ENCODE measurements around the gene SCP2.
"Not testable (repeated sequence)": the region's sequence is repeated elsewhere in the genome, so short reads cannot be mapped to it uniquely, and the experiment has no call there.

The SCP2 gene

GRCh38 chr1:53006612-53007011 is 79.5 kb downstream of the SCP2 start:
- not testable (repeated sequence) for H3K4me3 ChIP-seq (ENCODE audit: insufficient read depth, low read depth, low read length, poor library complexity, severe bottlenecking); H3K9me3 ChIP-seq (ENCODE audit: control insufficient read depth, low read length); H3K27me3 ChIP-seq (replicated peaks; ENCODE audit: control insufficient read depth, insufficient read depth, low read length, poor library complexity, severe bottlenecking)

GRCh38 chr1:53010247-53010646 is 83.2 kb downstream of the SCP2 start:
- H3K27me3 ChIP-seq (replicated peaks; ENCODE audit: control insufficient read depth, insufficient read depth, low read length, poor library complexity, severe bottlenecking); H3K4me3 ChIP-seq (ENCODE audit: insufficient read depth, low read depth, low read length, poor library complexity, severe bottlenecking); H3K4me1 ChIP-seq (ENCODE audit: control insufficient read depth, insufficient read depth, low read length, poor library complexity, severe bottlenecking): not testable (repeated sequence)

More at GRCh38 chr1:53006612-53007011, 79.5 kb downstream of the SCP2 start:
- H3K36me3 ChIP-seq (ENCODE audit: control insufficient read depth, insufficient read depth, low read length); H3K27ac ChIP-seq (ENCODE audit: insufficient read depth, low read length, poor library complexity, severe bottlenecking); DNase-seq; H3K4me1 ChIP-seq (ENCODE audit: control insufficient read depth, insufficient read depth, low read length, poor library complexity, severe bottlenecking): not testable (repeated sequence)

GRCh38 chr1:53011175-53011574 is 84.1 kb downstream of the SCP2 start:
- Histone ChIP-seq H3K4me1 (ENCODE audit: control insufficient read depth, insufficient read depth, low read length, poor library complexity, severe bottlenecking) (peaks cover 6% of the 10 kb centered on the region), H3K4me3 (ENCODE audit: insufficient read depth, low read depth, low read length, poor library complexity, severe bottlenecking) (no peak overlapping the region), H3K27ac (ENCODE audit: insufficient read depth, low read length, poor library complexity, severe bottlenecking) (no peak overlapping the region), H3K9me3 (ENCODE audit: control insufficient read depth, low read length) (no peaks in the 10 kb centered on the region), H3K36me3 (ENCODE audit: control insufficient read depth, insufficient read depth, low read length) (no peaks in the 10 kb centered on the region), H3K27me3 (replicated peaks; ENCODE audit: control insufficient read depth, insufficient read depth, low read length, poor library complexity, severe bottlenecking) (no peaks in the 10 kb centered on the region)
- no peak for DNase-seq

More at GRCh38 chr1:53010247-53010646, 83.2 kb downstream of the SCP2 start:
- not testable (repeated sequence) for H3K9me3 ChIP-seq (ENCODE audit: control insufficient read depth, low read length); H3K27ac ChIP-seq (ENCODE audit: insufficient read depth, low read length, poor library complexity, severe bottlenecking); DNase-seq; H3K36me3 ChIP-seq (ENCODE audit: control insufficient read depth, insufficient read depth, low read length)

DNA sequence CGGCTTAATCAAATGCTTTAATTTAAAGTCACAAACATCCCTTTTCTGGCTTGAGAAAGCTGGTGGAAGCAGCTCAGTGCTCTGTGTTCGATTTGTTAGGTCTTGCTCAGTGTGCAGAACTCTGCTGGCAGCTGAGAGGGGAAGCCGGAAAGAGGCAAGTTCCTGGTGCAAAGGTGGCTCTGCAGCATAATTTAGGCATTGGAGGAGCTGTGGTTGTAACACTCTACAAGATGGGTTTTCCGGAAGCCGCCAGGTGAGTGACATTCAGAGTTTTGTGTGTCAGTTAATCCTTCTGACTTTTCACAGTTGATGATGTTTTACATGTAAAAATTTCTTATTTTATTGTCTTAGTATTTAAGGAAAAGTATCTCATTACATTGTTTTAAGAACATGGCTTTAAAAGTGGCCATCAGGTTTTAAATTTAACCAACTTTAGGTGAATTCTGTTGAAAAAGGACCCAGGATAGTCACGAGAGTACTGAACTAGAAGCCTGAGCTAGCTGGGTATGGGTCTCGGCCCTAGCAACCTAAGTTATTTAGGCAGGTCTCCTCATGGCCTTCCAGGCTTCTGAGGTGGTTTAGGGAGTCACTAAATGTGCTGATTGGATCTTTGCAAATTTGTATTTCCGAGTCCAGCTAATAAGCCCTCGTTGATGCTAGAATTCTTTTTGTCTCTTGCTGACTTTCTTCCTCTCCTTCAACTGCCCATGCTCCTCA is 87.9 kb downstream of the SCP2 start:
- peak; percentile 54 to 68 (median 68) for DNase-seq
- peak overlapping the region; percentile 36 for H3K27ac ChIP-seq (ENCODE audit: insufficient read depth, low read length, poor library complexity, severe bottlenecking)
- H3K36me3 ChIP-seq (ENCODE audit: control insufficient read depth, insufficient read depth, low read length): no peaks in the 10 kb centered on the region
- peak overlapping the region; percentile 57 for H3K4me3 ChIP-seq (ENCODE audit: insufficient read depth, low read depth, low read length, poor library complexity, severe bottlenecking)
- H3K9me3 ChIP-seq (ENCODE audit: control insufficient read depth, low read length): no peaks in the 10 kb centered on the region
- no peaks in the 10 kb centered on the region for H3K27me3 ChIP-seq (replicated peaks; ENCODE audit: control insufficient read depth, insufficient read depth, low read length, poor library complexity, severe bottlenecking)
- peaks cover 6% of the 10 kb centered on the region for H3K4me1 ChIP-seq (ENCODE audit: control insufficient read depth, insufficient read depth, low read length, poor library complexity, severe bottlenecking)

DNA sequence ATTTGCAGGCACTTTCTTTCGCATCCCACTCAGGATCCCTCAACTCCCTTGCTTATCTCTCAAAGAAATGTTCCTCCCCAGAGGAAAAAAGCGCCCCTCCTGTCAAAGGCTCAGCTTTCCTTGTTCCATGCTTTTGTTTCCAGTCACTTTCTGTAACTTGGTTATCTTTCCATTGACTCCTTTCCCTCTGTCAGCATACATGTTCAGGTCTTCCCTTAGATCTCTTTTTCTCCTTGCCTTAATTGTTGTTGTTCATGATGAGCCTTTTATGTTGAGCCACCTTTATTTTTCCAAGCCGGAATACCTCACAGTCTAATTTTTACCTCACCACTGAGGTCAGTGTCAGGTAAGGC is 88.4 kb downstream of the SCP2 start:
- H3K9me3 ChIP-seq (ENCODE audit: control insufficient read depth, low read length): no peaks in the 10 kb centered on the region
- no peak for DNase-seq
- no peaks in the 10 kb centered on the region for H3K27me3 ChIP-seq (replicated peaks; ENCODE audit: control insufficient read depth, insufficient read depth, low read length, poor library complexity, severe bottlenecking)
- H3K4me3 ChIP-seq (ENCODE audit: insufficient read depth, low read depth, low read length, poor library complexity, severe bottlenecking): peak overlapping the region; percentile 57
- peaks cover 6% of the 10 kb centered on the region for H3K4me1 ChIP-seq (ENCODE audit: control insufficient read depth, insufficient read depth, low read length, poor library complexity, severe bottlenecking)
- no peaks in the 10 kb centered on the region for H3K36me3 ChIP-seq (ENCODE audit: control insufficient read depth, insufficient read depth, low read length)
- peak overlapping the region; percentile 36 for H3K27ac ChIP-seq (ENCODE audit: insufficient read depth, low read length, poor library complexity, severe bottlenecking)

DNA sequence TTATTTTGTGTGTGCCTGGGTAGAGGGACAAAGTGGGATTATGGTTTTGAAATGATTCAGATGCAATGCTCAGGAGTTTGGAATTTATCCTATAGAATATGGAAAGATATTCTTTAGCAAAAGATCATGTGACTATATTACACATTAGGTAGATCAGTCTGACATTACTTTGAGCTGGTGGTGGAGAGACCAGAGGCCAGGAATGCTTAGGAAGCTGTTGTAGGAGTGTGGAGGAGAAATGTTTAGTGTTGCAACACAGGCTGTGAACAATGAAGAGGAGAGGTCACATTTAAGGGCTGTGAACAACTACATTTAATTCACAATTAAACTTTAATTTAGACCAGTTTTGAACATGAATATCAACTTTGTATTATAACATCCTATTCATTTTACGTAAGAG is 89.6 kb downstream of the SCP2 start:
- H3K36me3 ChIP-seq (ENCODE audit: control insufficient read depth, insufficient read depth, low read length): no peaks in the 10 kb centered on the region
- DNase-seq: no peak

GRCh38 chr1:53020588-53020987 is 93.5 kb downstream of the SCP2 start:
- no peaks in the 10 kb centered on the region for H3K9me3 ChIP-seq (ENCODE audit: control insufficient read depth, low read length)
- no peaks in the 10 kb centered on the region for H3K36me3 ChIP-seq (ENCODE audit: control insufficient read depth, insufficient read depth, low read length)
- H3K4me1 ChIP-seq (ENCODE audit: control insufficient read depth, insufficient read depth, low read length, poor library complexity, severe bottlenecking): peaks cover 2% of the 10 kb centered on the region
- no peak overlapping the region for H3K27ac ChIP-seq (ENCODE audit: insufficient read depth, low read length, poor library complexity, severe bottlenecking)
- H3K27me3 ChIP-seq (replicated peaks; ENCODE audit: control insufficient read depth, insufficient read depth, low read length, poor library complexity, severe bottlenecking): no peaks in the 10 kb centered on the region
- no peak overlapping the region for H3K4me3 ChIP-seq (ENCODE audit: insufficient read depth, low read depth, low read length, poor library complexity, severe bottlenecking)
- no peak for DNase-seq

More for the DNA sequence above, 89.6 kb downstream of the SCP2 start:
- Histone ChIP-seq H3K4me1 (ENCODE audit: control insufficient read depth, insufficient read depth, low read length, poor library complexity, severe bottlenecking) (peaks cover 6% of the 10 kb centered on the region), H3K4me3 (ENCODE audit: insufficient read depth, low read depth, low read length, poor library complexity, severe bottlenecking) (no peak overlapping the region), H3K27me3 (replicated peaks; ENCODE audit: control insufficient read depth, insufficient read depth, low read length, poor library complexity, severe bottlenecking) (no peaks in the 10 kb centered on the region), H3K27ac (ENCODE audit: insufficient read depth, low read length, poor library complexity, severe bottlenecking) (no peak overlapping the region), H3K9me3 (ENCODE audit: control insufficient read depth, low read length) (no peaks in the 10 kb centered on the region)

GRCh38 chr1:53022179-53022578 is 95.1 kb downstream of the SCP2 start:
- DNase-seq: no peak
- H3K9me3 ChIP-seq (ENCODE audit: control insufficient read depth, low read length): no peaks in the 10 kb centered on the region
- no peak overlapping the region for H3K27ac ChIP-seq (ENCODE audit: insufficient read depth, low read length, poor library complexity, severe bottlenecking)
- H3K27me3 ChIP-seq (replicated peaks; ENCODE audit: control insufficient read depth, insufficient read depth, low read length, poor library complexity, severe bottlenecking): no peaks in the 10 kb centered on the region
- no peaks in the 10 kb centered on the region for H3K36me3 ChIP-seq (ENCODE audit: control insufficient read depth, insufficient read depth, low read length)
- no peaks in the 10 kb centered on the region for H3K4me1 ChIP-seq (ENCODE audit: control insufficient read depth, insufficient read depth, low read length, poor library complexity, severe bottlenecking)
- H3K4me3 ChIP-seq (ENCODE audit: insufficient read depth, low read depth, low read length, poor library complexity, severe bottlenecking): no peak overlapping the region

- H3K9me3 ChIP-seq (ENCODE audit: control insufficient read depth, low read length): no peaks in the 10 kb centered on the region
- H3K4me3 ChIP-seq (ENCODE audit: insufficient read depth, low read depth, low read length, poor library complexity, severe bottlenecking): no peak overlapping the region
- H3K27me3 ChIP-seq (replicated peaks; ENCODE audit: control insufficient read depth, insufficient read depth, low read length, poor library complexity, severe bottlenecking): no peaks in the 10 kb centered on the region
- H3K27ac ChIP-seq (ENCODE audit: insufficient read depth, low read length, poor library complexity, severe bottlenecking): no peak overlapping the region
- no peaks in the 10 kb centered on the region for H3K4me1 ChIP-seq (ENCODE audit: control insufficient read depth, insufficient read depth, low read length, poor library complexity, severe bottlenecking)
- H3K36me3 ChIP-seq (ENCODE audit: control insufficient read depth, insufficient read depth, low read length): peaks cover 5% of the 10 kb centered on the region
- DNase-seq: no peak
Observed at GRCh38 chr1:53023546-53023945, 96.5 kb downstream of the SCP2 start.

DNA sequence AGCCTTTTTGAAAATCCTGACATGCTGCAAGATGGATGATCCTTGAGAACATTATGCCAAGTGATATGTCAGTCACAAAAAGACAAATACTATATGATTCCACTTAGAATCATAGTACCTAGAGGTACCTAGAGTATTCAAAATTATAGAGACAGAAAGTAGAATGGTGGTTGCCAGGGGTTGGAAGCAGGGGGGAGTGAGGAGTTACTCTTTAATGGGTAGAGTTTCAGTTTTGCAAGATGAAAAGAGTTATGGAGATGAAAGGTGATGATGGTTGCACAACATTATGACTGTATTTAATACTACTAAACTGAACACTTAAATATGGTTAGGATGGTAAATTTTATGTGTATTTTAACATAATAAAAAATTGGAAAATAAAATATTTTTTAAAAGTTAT is 97.0 kb downstream of the SCP2 start:
- Histone ChIP-seq H3K9me3 (ENCODE audit: control insufficient read depth, low read length) (no peaks in the 10 kb centered on the region), H3K4me1 (ENCODE audit: control insufficient read depth, insufficient read depth, low read length, poor library complexity, severe bottlenecking) (no peaks in the 10 kb centered on the region), H3K27me3 (replicated peaks; ENCODE audit: control insufficient read depth, insufficient read depth, low read length, poor library complexity, severe bottlenecking) (no peaks in the 10 kb centered on the region), H3K27ac (ENCODE audit: insufficient read depth, low read length, poor library complexity, severe bottlenecking) (no peak overlapping the region), H3K4me3 (ENCODE audit: insufficient read depth, low read depth, low read length, poor library complexity, severe bottlenecking) (no peak overlapping the region), H3K36me3 (ENCODE audit: control insufficient read depth, insufficient read depth, low read length) (peaks cover 8% of the 10 kb centered on the region)
- no peak for DNase-seq

All from effector memory CD4-positive, alpha-beta T cell (primary cell).